OCI-LY1 (cell line): ENCODE data around the gene RNFT2.
A peak's percentile ranks its signal among the peaks of the same experiment; 100 is the strongest.

ENCODE experiments used
- H2AFZ ChIP-seq: fragments of 200-600 bp; sonication (generic), shearing (Covaris generic); 2 replicates; pipeline ENCODE4 v1.6.0; 2014; ENCODE audit warnings: antibody characterized with exemption, mild to moderate bottlenecking, low read length
- H3F3A ChIP-seq: fragments of 200-600 bp; sonication (generic), shearing (Covaris generic); 2 replicates; pipeline ENCODE4 v1.6.0; 2014; ENCODE audit warnings: mild to moderate bottlenecking, antibody characterized with exemption, low read length, moderate library complexity; ENCODE audit not compliant: insufficient read depth
- H3K27ac ChIP-seq: fragments of 200-600 bp; sonication (generic); 2 replicates; pipeline ENCODE4 v1.5.1; 2014; ENCODE audit warnings: low read length, mixed run types, mild to moderate bottlenecking, low read depth; ENCODE audit not compliant: poor library complexity, severe bottlenecking
- H3K27me3 ChIP-seq: fragments of 200-600 bp; sonication (generic); 2 replicates; pipeline ENCODE4 v1.6.0; 2014; ENCODE audit warnings: antibody characterized with exemption, mild to moderate bottlenecking, low read length, moderate library complexity; ENCODE audit not compliant: insufficient read depth
- H3K36me3 ChIP-seq: fragments of 200-600 bp; sonication (generic); 2 replicates; pipeline ENCODE4 v1.6.1; 2014; ENCODE audit warnings: mild to moderate bottlenecking, antibody characterized with exemption, low read length, moderate library complexity, mixed read lengths; ENCODE audit not compliant: insufficient read depth
- H3K4me1 ChIP-seq: fragments of 200-600 bp; sonication (generic); 2 replicates; pipeline ENCODE4 v1.5.1; 2014; ENCODE audit warnings: mild to moderate bottlenecking, low read length, moderate library complexity; ENCODE audit not compliant: insufficient read depth, severe bottlenecking
- H3K4me2 ChIP-seq: fragments of 200-600 bp; sonication (generic), shearing (Covaris generic); 2 replicates; pipeline ENCODE4 v1.6.1; 2014; ENCODE audit warnings: low read length
- H3K4me3 ChIP-seq: fragments of 200-600 bp; sonication (generic); 2 replicates; pipeline ENCODE4 v1.5.1; 2014; ENCODE audit warnings: low read length, low read depth, mild to moderate bottlenecking, mixed read lengths; ENCODE audit not compliant: poor library complexity, severe bottlenecking
- H3K79me2 ChIP-seq: fragments of 200-600 bp; shearing (Covaris generic); 2 replicates; pipeline ENCODE4 v1.6.1; 2016; ENCODE audit warnings: mixed run types, low read length, mixed read lengths; ENCODE audit not compliant: insufficient read depth
- H3K9ac ChIP-seq: fragments of 200-600 bp; sonication (generic), shearing (Covaris generic); 2 replicates; pipeline ENCODE4 v1.6.1; 2014; ENCODE audit warnings: mild to moderate bottlenecking, low read length, mixed read lengths
- H3K9me2 ChIP-seq: fragments of 200-600 bp; sonication (generic), shearing (Covaris generic); 2 replicates; pipeline ENCODE4 v1.6.1; 2014; ENCODE audit warnings: low read depth, mild to moderate bottlenecking, low read length, mixed read lengths
- H3K9me3 ChIP-seq: fragments of 200-600 bp; shearing (Covaris generic); 2 replicates; pipeline ENCODE4 v1.6.1; 2014; ENCODE audit warnings: low read length, mixed read lengths
- H4K20me1 ChIP-seq: fragments of 200-600 bp; sonication (generic), shearing (Covaris generic); 2 replicates; pipeline ENCODE4 v1.6.0; 2016; ENCODE audit warnings: mild to moderate bottlenecking, low read length; ENCODE audit not compliant: insufficient read depth
- EZH2 ChIP-seq: fragments of 200-600 bp; sonication (generic), shearing (Covaris generic); IDR thresholded peaks from 2 replicates; pipeline ENCODE4 v1.8.0; 2017; ENCODE audit warnings: borderline replicate concordance, mixed run types, mild to moderate bottlenecking, antibody characterized with exemption, low read length, moderate library complexity, mixed read lengths
- TF ChIP-seq, protein P1 (sequence below): fragments of 200-600 bp; sonication (generic), shearing (Covaris generic); IDR thresholded peaks from 2 replicates; pipeline ENCODE4 v1.5.1; 2017; ENCODE audit warnings: mild to moderate bottlenecking, antibody characterized with exemption, low read length, moderate library complexity, mixed read lengths

Gene RNFT2

DNA sequence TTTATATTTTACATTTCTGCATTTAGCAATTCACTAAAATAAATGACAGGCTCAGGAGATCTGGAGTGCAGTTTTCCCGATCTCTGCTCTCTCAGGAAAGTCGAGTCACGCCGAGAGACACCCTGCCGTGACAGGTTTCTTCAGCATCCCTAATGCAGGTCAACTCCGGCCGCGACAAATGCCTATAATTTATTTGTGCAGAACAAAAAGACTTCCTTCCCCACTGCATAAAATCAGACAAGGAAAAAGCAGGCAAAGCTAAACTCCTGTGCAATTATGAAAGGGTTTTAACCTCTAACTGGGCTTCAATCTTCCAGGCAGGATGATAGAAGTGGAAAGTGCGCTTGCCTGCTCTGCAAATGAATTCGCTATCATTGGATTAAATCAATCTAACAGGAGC, 28.3 kb upstream of the RNFT2 start:
- Histone ChIP-seq H3K27me3 (no peaks in the 10 kb centered on the region), H3K4me1 (peaks cover 71% of the 10 kb centered on the region), H3K79me2 (no peaks in the 10 kb centered on the region), H3K4me2 (peak overlapping the region; percentile 60), H3K9me3 (no peaks in the 10 kb centered on the region), H3K27ac (peak overlapping the region; percentile 91), H3K36me3 (peaks cover 26% of the 10 kb centered on the region; the same call in 1 of the 2 replicates), H3F3A (0 out of 2 replicates have a peak, but pooled peaks cover 4% of the 10 kb centered on the region), H3K9me2 (no peaks in the 10 kb centered on the region), H3K4me3 (peak overlapping the region; percentile 33), H2AFZ (no peak overlapping the region), H4K20me1 (no peaks in the 10 kb centered on the region), H3K9ac (peak overlapping the region; percentile 50)
- TF ChIP-seq, protein P1, sequence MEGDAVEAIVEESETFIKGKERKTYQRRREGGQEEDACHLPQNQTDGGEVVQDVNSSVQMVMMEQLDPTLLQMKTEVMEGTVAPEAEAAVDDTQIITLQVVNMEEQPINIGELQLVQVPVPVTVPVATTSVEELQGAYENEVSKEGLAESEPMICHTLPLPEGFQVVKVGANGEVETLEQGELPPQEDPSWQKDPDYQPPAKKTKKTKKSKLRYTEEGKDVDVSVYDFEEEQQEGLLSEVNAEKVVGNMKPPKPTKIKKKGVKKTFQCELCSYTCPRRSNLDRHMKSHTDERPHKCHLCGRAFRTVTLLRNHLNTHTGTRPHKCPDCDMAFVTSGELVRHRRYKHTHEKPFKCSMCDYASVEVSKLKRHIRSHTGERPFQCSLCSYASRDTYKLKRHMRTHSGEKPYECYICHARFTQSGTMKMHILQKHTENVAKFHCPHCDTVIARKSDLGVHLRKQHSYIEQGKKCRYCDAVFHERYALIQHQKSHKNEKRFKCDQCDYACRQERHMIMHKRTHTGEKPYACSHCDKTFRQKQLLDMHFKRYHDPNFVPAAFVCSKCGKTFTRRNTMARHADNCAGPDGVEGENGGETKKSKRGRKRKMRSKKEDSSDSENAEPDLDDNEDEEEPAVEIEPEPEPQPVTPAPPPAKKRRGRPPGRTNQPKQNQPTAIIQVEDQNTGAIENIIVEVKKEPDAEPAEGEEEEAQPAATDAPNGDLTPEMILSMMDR: no peak
- no peak for TF ChIP-seq EZH2

DNA sequence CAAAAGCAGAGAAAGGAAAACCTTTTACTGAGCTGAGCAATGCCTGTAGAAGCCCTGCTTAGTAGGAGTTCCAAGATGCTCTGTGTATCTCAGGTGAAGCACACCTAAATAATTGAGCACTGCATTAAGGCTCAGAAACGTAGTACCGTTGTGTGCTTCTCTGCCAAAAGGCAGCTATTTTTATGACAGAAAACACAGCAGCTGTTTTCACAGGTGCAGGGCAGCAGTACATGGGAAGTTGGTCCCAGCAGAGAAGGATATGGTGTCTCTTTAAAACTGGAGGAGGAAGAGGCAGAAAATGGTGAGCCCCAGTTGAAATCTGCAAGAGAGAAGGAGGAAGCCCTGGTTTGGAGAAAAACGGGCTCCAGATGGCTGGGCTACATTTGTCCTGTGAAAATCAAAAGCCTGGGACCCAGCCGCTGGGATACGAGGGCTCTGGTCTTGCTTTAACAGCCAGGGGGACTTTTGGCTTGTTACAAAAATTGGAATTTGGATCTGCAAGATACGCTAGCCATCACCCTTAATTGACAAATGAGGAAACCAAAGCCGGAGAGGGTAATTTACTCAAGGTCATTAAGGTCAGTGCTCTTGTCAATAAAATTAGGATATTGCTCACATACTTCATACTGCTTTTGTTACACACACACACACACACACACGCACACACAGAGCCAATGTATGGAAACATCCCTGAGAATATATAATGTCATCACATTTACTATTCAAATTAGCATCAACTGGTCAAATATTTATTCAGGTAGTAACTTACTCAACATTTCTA, 27.6 kb upstream of the RNFT2 start:
- Histone ChIP-seq H3K27ac (peak overlapping the region; percentile 91), H2AFZ (no peak overlapping the region), H3K4me3 (peak overlapping the region; percentile 33), H3F3A (0 out of 2 replicates have a peak, but pooled peaks cover 4% of the 10 kb centered on the region), H4K20me1 (no peaks in the 10 kb centered on the region), H3K9ac (peak overlapping the region; percentile 50; the same call in 1 of the 2 replicates), H3K79me2 (no peaks in the 10 kb centered on the region), H3K4me2 (peak overlapping the region; percentile 60), H3K9me2 (no peaks in the 10 kb centered on the region), H3K4me1 (peaks cover 79% of the 10 kb centered on the region), H3K27me3 (no peaks in the 10 kb centered on the region), H3K36me3 (peaks cover 33% of the 10 kb centered on the region), H3K9me3 (no peaks in the 10 kb centered on the region)
- no peak for TF ChIP-seq EZH2
- TF ChIP-seq, protein P1: no peak

DNA sequence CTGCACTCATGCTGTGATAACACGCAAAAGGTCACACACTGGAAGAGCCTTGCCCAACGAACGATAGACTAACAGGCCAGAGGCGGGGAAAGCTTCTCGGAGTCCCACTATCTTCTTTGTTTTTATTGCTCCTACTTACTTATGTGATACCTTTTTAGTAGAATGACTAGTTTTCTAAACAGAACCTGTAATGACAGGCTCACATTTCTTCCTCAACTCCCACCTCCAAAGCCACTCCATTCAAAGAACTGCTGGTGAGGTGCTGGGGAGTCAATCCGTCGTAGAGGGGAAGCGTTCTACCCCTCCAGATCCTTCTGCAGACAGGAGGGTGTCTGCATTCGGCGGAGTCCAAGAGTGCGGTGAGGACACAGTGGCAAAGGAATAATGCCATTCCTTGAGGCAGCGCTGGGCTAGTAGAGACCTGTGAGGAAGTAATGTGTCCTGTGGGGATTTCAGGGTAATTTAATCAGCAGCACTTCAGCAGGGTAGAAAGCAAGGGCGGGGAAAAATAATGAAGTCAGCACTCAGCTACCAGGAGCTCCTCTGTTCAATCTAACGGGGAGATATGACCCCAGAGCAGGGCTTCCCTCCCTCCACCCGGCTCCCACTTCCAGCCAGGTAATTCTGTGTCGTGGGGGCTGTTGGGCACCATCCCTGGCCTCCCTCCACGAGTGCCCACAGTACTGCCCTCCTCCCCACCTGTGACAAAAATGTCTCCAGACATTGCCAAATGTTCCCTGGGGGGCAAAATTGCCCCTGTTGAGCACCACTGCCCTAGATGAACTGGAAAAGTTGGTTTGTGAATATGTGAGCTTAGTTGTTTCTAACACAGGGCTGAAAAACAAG, 25.4 kb upstream of the RNFT2 start:
- TF ChIP-seq, protein P1: no peak
- no peak for TF ChIP-seq EZH2
- Histone ChIP-seq H3K9me3 (no peaks in the 10 kb centered on the region), H3K36me3 (peaks cover 55% of the 10 kb centered on the region), H3K9ac (no peak overlapping the region; the same call in 1 of the 2 replicates), H4K20me1 (no peaks in the 10 kb centered on the region), H3F3A (no peaks in the 10 kb centered on the region), H3K4me1 (peaks cover 68% of the 10 kb centered on the region), H3K79me2 (no peaks in the 10 kb centered on the region), H3K27me3 (no peaks in the 10 kb centered on the region), H3K4me3 (no peak overlapping the region), H2AFZ (no peak overlapping the region), H3K27ac (peak overlapping the region; percentile 91), H3K4me2 (no peak overlapping the region), H3K9me2 (no peaks in the 10 kb centered on the region)
